Measurements from ENCODE around the gene CD14. TPM values are rescaled to one million over a fixed set of nuclear protein-coding genes. Genes with fewer than 3 reads are reported as not detected.
"Not testable (repeated sequence)": the region's sequence is repeated elsewhere in the genome, so short reads cannot be mapped to it uniquely, and the experiment has no call there.

Gene CD14
- total RNA-seq, 1 donor from 2014 or later, result 6.7 TPM

- no peak for ATAC-seq
Measured at GRCh38 chr5:140634103-140634502, 1.1 kb upstream of the CD14 start.

- no peak for ATAC-seq
Measured at GRCh38 chr5:140633501-140633900, 526 bp upstream of the CD14 start.

GRCh38 chr5:140632366-140633020 lies 482 bp downstream of the CD14 start:
- ATAC-seq, result peak; percentile 53

- ATAC-seq, result peak; percentile 74
Measured at GRCh38 chr5:140631831-140632365, 1.1 kb downstream of the CD14 start.

- ATAC-seq, result no peak
Measured at GRCh38 chr5:140631036-140631417, 1.9 kb downstream of the CD14 start.

GRCh38 chr5:140630292-140631035 lies 2.5 kb downstream of the CD14 start:
- no peak for ATAC-seq

GRCh38 chr5:140628711-140629110 lies 4.3 kb downstream of the CD14 start:
- peak; percentile 41 for ATAC-seq

- ATAC-seq, result no peak
Measured at GRCh38 chr5:140627972-140628371, 5.0 kb downstream of the CD14 start.

GRCh38 chr5:140624886-140625285 lies 8.1 kb downstream of the CD14 start:
- ATAC-seq, result not testable (repeated sequence)

- ATAC-seq, result not testable (repeated sequence)
Measured at GRCh38 chr5:140623061-140623460, 9.9 kb downstream of the CD14 start.

- no peak for ATAC-seq
Measured at GRCh38 chr5:140622301-140622700, 10.7 kb downstream of the CD14 start.

- no peak for ATAC-seq
Measured at GRCh38 chr5:140611020-140611521, 21.9 kb downstream of the CD14 start.

- ATAC-seq, result peak; percentile 75
Measured at GRCh38 chr5:140609126-140609525, 23.8 kb downstream of the CD14 start.

- ATAC-seq, result no peak
Measured at GRCh38 chr5:140608722-140609121, 24.3 kb downstream of the CD14 start.

- peak; percentile 83 for ATAC-seq
Measured at GRCh38 chr5:140607031-140607430, 25.9 kb downstream of the CD14 start.

GRCh38 chr5:140605879-140606278 lies 27.1 kb downstream of the CD14 start:
- ATAC-seq, result no peak

- no peak for ATAC-seq
Measured at GRCh38 chr5:140603734-140604133, 29.2 kb downstream of the CD14 start.

GRCh38 chr5:140603446-140603698 lies 29.6 kb downstream of the CD14 start:
- not testable (repeated sequence) for ATAC-seq

GRCh38 chr5:140602147-140602546 lies 30.8 kb downstream of the CD14 start:
- no peak for ATAC-seq

- no peak for ATAC-seq
Measured at GRCh38 chr5:140600096-140600495, 32.9 kb downstream of the CD14 start.

- ATAC-seq, result no peak
Measured at GRCh38 chr5:140598836-140599235, 34.1 kb downstream of the CD14 start.

- ATAC-seq, result peak; percentile 75
Measured at GRCh38 chr5:140596321-140596741, 36.6 kb downstream of the CD14 start.

- ATAC-seq, result peak; percentile 28
Measured at GRCh38 chr5:140595538-140596300, 37.3 kb downstream of the CD14 start.
